Stimulated activated CD8-positive, alpha-beta memory T cell treated with anti-CD3 and anti-CD28 coated beads, Interleukin-7, amount 100 ng/mL, for 24 hours (primary cell): ENCODE results near the gene JAML.

Source experiments
- DNase-seq: peaks from one replicate; pipeline ENCODE4 v3.0.0-alpha.2; 2020; ENCODE audit warnings: low read depth

The JAML gene

GRCh38 chr11:118145285-118146227 is 79.3 kb downstream of the JAML start:
- peak; percentile 71 for DNase-seq

- no peak for DNase-seq
Measured at GRCh38 chr11:118144301-118145268, 80.2 kb downstream of the JAML start.
